Endothelial cell of umbilical vein (primary cell): ENCODE data around the gene REPIN1.

Source experiments
- CTCF ChIP-seq, 2 donors: IDR thresholded peaks; 1 replicate in 1 of 2; 2 replicates in 1 of 2; pipeline ENCODE4 v1.5.1; 2011; ENCODE audit warnings: low read length in 2 of 2, mild to moderate bottlenecking in 2 of 2, moderate library complexity in 2 of 2, control low read depth in 1 of 2, inconsistent platforms in 1 of 2, low read depth in 1 of 2; ENCODE audit not compliant: insufficient read depth in 1 of 2; ENCODE audit errors: extremely low read depth in 1 of 2
- EZH2 ChIP-seq: IDR thresholded peaks from 2 replicates; pipeline ENCODE4 v1.6.1; 2012; ENCODE audit warnings: borderline replicate concordance, low read depth, mild to moderate bottlenecking, moderate library complexity, low read length, inconsistent platforms; ENCODE audit not compliant: severe bottlenecking
- FOS ChIP-seq: IDR thresholded peaks from 2 replicates; pipeline ENCODE4 v1.6.1; 2011; ENCODE audit warnings: mild to moderate bottlenecking, low read length, moderate library complexity, borderline replicate concordance; ENCODE audit not compliant: insufficient read depth
- JUN ChIP-seq: IDR thresholded peaks from 2 replicates; pipeline ENCODE4 v1.6.1; 2011; ENCODE audit warnings: borderline replicate concordance, low read depth; ENCODE audit not compliant: insufficient read length, insufficient read depth
- MAX ChIP-seq: IDR thresholded peaks from 2 replicates; pipeline ENCODE4 v1.6.1; 2011; ENCODE audit not compliant: insufficient read depth, insufficient read length
- POLR2A ChIP-seq: IDR thresholded peaks from 2 replicates; pipeline ENCODE4 v1.6.1; 2012; ENCODE audit warnings: low read depth, mild to moderate bottlenecking, control low read depth, low read length
- POLR2AphosphoS5 ChIP-seq: IDR thresholded peaks from 2 replicates; pipeline ENCODE4 v1.6.1; 2012; ENCODE audit warnings: low read depth, mild to moderate bottlenecking, control low read depth, low read length, moderate library complexity; ENCODE audit not compliant: insufficient read depth

- TF ChIP-seq CTCF (IDR thresholded peaks at IDR 0.05; ENCODE audit: extremely low read depth in 1 of 2, insufficient read depth in 1 of 2, low read depth in 1 of 2, low read length in 2 of 2), result no peak
- no peak for TF ChIP-seq POLR2A
- no peak for TF ChIP-seq POLR2AphosphoS5
- no peak for TF ChIP-seq JUN
- no peak for TF ChIP-seq EZH2
- TF ChIP-seq MAX, result no peak
- no peak for TF ChIP-seq FOS
Measured at GRCh38 chr7:150401424-150401790, 32.8 kb downstream of the REPIN1 start.
